H1 (cell line): Measurements from ENCODE around the gene DAO. TPM values are rescaled to one million over a fixed set of nuclear protein-coding genes. Genes with fewer than 3 reads are reported as not detected.

Source experiments
- ASH2L ChIP-seq: fragments of 200-600, 300-600 bp; sonication (generic); IDR thresholded peaks from one replicate; pipeline ENCODE4 v1.7.1; 2017; ENCODE audit warnings: low read length
- BACH1 ChIP-seq: IDR thresholded peaks from 2 replicates; pipeline ENCODE4 v1.6.1; 2012; ENCODE audit warnings: low read length, improper control_type of control experiment
- CBX5 ChIP-seq: fragments of 300-800, 300-1000 bp; sonication (generic); IDR thresholded peaks from 2 replicates; pipeline ENCODE4 v1.7.1; 2016; ENCODE audit warnings: antibody characterized with exemption, low read length, low read depth
- CHD7 ChIP-seq: fragments of 300-600 bp; sonication (generic); IDR thresholded peaks from 2 replicates; pipeline ENCODE4 v1.7.1; 2012; ENCODE audit warnings: low read length, moderate library complexity, mild to moderate bottlenecking, inconsistent platforms; ENCODE audit not compliant: insufficient replicate concordance
- GABPA ChIP-seq: IDR thresholded peaks from 2 replicates; pipeline ENCODE4 v1.6.1; 2011; ENCODE audit warnings: mild to moderate bottlenecking, low read length, moderate library complexity, borderline replicate concordance; ENCODE audit not compliant: insufficient read depth
- KDM4A ChIP-seq: IDR thresholded peaks from one replicate; pipeline ENCODE4 v1.7.1; 2012; ENCODE audit warnings: low read depth, mild to moderate bottlenecking, moderate library complexity, low read length, inconsistent platforms; ENCODE audit not compliant: severe bottlenecking
- POU5F1 ChIP-seq: IDR thresholded peaks from 2 replicates; pipeline ENCODE4 v1.6.1; 2011; ENCODE audit warnings: low read depth, mild to moderate bottlenecking, low read length, moderate library complexity
- RFX5 ChIP-seq: IDR thresholded peaks from 2 replicates; pipeline ENCODE4 v1.6.1; 2011; ENCODE audit warnings: low read depth, low read length, improper control_type of control experiment, borderline replicate concordance
- RNF2 ChIP-seq: fragments of 200-900, 300-1000 bp; sonication (generic); IDR thresholded peaks from 2 replicates; pipeline ENCODE4 v1.7.1; 2016; ENCODE audit warnings: borderline replicate concordance, low read depth, mild to moderate bottlenecking, antibody characterized with exemption, low read length; ENCODE audit not compliant: poor library complexity, severe bottlenecking; ENCODE audit errors: missing control alignments
- SRF ChIP-seq: IDR thresholded peaks from 2 replicates; pipeline ENCODE4 v1.6.1; 2011; ENCODE audit warnings: mild to moderate bottlenecking, low read depth, low read length, moderate library complexity
- polyA plus RNA-seq, 7 experiments: library from polyadenylated mRNA; depleted of rRNA in 3 of 7; stranded (reverse) in 5 of 7; unstranded in 2 of 7; fragments of >200 nt in 5 of 7; fragments of 200-250 nt in 2 of 7; gene quantifications; 1 replicate in 5 of 7; 2 replicates in 1 of 7; 4 replicates in 1 of 7; pipeline versions ENCODE4 v1.2.1 to v1.2.3, GENCODE V29; 2011 to 2013; ENCODE audit warnings: missing spikeins in 2 of 7, mixed read lengths in 2 of 7
- total RNA-seq: library from RNA; stranded (reverse); fragmentation: NEBNext Ultra II Directional; extraction: Animal tissue kit (Norgen Biotek cat#: 25700); gene quantifications from 2 replicates; pipeline ENCODE4 v1.2.1, GENCODE V29; 2021

The DAO gene
- total and polyA plus RNA-seq, 2 of the 8 experiments (the other 6 are each of a cell fraction or from before 2014, with no cell fraction given), result not detected

DNA sequence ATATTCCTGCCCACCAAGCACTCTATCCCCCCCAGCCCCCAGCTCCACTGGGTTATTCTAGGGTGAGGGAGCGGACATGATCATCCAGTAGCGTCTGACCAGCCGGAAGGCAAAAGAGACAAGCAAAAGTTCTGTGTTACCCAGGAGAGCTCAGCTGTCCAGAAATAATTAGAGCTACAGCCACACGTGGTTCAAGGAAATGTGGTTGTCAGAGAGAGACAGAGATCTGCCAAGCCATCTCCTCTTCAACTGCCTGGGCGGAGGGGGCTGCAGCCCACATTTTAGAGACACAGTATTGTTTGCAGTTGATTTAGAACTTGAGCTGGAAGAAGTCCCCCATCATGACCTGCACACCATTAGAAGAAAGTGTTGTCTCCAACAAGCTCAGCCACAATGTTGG, 30.4 kb downstream of the DAO start (continued):
- TF ChIP-seq CHD7, result no peak
- no peak for TF ChIP-seq RFX5
- no peak for TF ChIP-seq SRF
- TF ChIP-seq KDM4A, result no peak
- TF ChIP-seq POU5F1, result no peak
- TF ChIP-seq GABPA, result no peak
- TF ChIP-seq CBX5, result no peak
- no peak for TF ChIP-seq BACH1
- TF ChIP-seq ASH2L, result no peak
- no peak for TF ChIP-seq RNF2
- TF ChIP-seq, all 59 proteins: peak for 0
